SJCRH30 (cell line): ENCODE data around the gene USF3. TPM values are rescaled to one million over a fixed set of nuclear protein-coding genes. Genes with fewer than 3 reads are reported as not detected.

Experiments used
- DNase-seq, 2 experiments: peaks; one replicate each; pipeline ENCODE4 v3.0.0-alpha.2; 2015 to 2020
- H3K27ac ChIP-seq: fragments of 250-450 bp; sonication (Bioruptor Pico); 2 replicates; pipeline ENCODE4 v1.5.1; 2020; ENCODE audit warnings: mild to moderate bottlenecking, moderate library complexity
- H3K27me3 ChIP-seq: fragments of 250-450 bp; sonication (Bioruptor Pico); 2 replicates; pipeline ENCODE4 v1.5.1; 2020; ENCODE audit warnings: mild to moderate bottlenecking, moderate library complexity
- H3K36me3 ChIP-seq: fragments of 250-450 bp; sonication (Bioruptor Pico); 2 replicates; pipeline ENCODE4 v1.5.1; 2020; ENCODE audit warnings: mild to moderate bottlenecking, moderate library complexity
- H3K4me1 ChIP-seq: fragments of 250-450 bp; sonication (Bioruptor Pico); 2 replicates; pipeline ENCODE4 v1.5.1; 2020; ENCODE audit warnings: mild to moderate bottlenecking, moderate library complexity
- H3K4me3 ChIP-seq: fragments of 250-450 bp; sonication (Bioruptor Pico); 2 replicates; pipeline ENCODE4 v1.5.1; 2020; ENCODE audit warnings: mild to moderate bottlenecking, moderate library complexity
- H3K9me3 ChIP-seq: fragments of 250-450 bp; sonication (Bioruptor Pico); replicated peaks from 2 replicates; pipeline ENCODE4 v1.5.1; 2020; ENCODE audit warnings: mild to moderate bottlenecking, moderate library complexity
- total RNA-seq: library from RNA; depleted of rRNA; stranded (reverse); fragments of >200 nt; shearing (Covaris generic); gene quantifications from 2 replicates; pipeline ENCODE4 v1.2.3, GENCODE V29; 2014

USF3 gene
- total RNA-seq, 1 experiment from 2014 or later = 10.1 TPM

DNA sequence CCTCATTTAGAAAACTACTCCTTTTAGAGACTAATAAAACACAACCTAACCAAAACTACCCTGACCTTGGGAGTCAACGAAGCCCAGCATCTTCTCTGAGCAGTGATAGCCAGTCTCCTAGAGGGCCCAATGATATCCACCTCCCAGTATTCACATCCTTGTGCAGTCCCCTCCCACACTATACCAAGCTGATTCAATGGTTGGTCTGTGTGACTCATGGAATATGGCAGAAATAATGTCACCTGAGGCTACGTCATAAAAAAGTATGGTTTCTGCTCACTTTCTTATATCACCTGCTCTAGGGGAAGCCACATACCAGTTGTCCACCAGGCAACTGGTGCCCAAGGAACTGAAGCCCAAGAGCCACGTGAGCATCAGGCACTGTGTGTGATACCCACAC lies 21.4 kb upstream of the USF3 start:
- H3K4me1 ChIP-seq = no peaks in the 10 kb centered on the region
- DNase-seq = no peak
- H3K4me3 ChIP-seq = no peak overlapping the region
- H3K9me3 ChIP-seq = no peaks in the 10 kb centered on the region
- H3K36me3 ChIP-seq = peaks cover 34% of the 10 kb centered on the region
- no peaks in the 10 kb centered on the region for H3K27me3 ChIP-seq
- H3K27ac ChIP-seq = no peak overlapping the region

DNA sequence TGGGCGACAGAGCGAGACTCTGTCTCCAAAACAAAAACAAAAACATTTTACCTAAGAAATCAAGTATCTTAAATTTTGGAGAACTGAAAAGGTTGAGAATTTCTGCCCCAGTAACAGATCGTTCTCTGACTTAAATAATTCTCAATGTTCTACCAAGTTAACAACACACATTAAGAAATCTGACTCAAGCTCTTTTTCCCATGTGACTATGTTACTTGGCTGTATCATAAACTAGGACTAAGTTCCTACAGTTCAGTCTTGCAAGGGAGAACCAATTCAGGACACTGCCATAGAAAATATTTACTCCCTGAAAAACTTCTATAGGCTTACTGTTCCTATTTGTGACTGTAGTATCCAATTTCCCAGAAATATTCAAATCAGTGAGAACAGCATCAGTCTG lies 20.9 kb upstream of the USF3 start:
- Histone ChIP-seq H3K36me3 (peaks cover 30% of the 10 kb centered on the region), H3K4me1 (no peaks in the 10 kb centered on the region; the same call in 1 of the 2 replicates), H3K27ac (no peak overlapping the region), H3K4me3 (no peak overlapping the region), H3K27me3 (no peaks in the 10 kb centered on the region), H3K9me3 (no peaks in the 10 kb centered on the region)
- DNase-seq = no peak

DNA sequence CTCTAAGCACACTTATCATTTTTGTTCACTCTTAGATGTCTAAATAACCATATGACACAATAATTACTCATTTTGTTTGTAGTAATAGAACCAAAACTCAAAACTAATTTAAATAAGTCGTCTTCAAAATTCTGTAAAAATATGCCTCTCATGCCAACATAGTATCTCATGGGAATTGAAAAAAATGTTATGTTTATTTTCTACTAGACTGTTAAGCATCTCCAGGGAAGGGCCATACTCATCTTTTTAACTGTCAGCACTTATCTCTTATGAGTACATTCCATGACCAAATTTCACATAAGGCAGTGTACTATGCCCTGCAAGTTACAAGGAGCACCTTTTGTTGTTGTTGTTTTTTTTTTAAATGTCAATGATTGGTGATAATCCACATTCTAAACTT lies 18.3 kb upstream of the USF3 start:
- peaks cover 9% of the 10 kb centered on the region for H3K36me3 ChIP-seq
- no peak for DNase-seq
- H3K4me3 ChIP-seq = no peak overlapping the region
- no peaks in the 10 kb centered on the region for H3K9me3 ChIP-seq
- no peaks in the 10 kb centered on the region for H3K27me3 ChIP-seq
- no peak overlapping the region for H3K27ac ChIP-seq
- H3K4me1 ChIP-seq = no peaks in the 10 kb centered on the region; the same call in 1 of the 2 replicates

DNA sequence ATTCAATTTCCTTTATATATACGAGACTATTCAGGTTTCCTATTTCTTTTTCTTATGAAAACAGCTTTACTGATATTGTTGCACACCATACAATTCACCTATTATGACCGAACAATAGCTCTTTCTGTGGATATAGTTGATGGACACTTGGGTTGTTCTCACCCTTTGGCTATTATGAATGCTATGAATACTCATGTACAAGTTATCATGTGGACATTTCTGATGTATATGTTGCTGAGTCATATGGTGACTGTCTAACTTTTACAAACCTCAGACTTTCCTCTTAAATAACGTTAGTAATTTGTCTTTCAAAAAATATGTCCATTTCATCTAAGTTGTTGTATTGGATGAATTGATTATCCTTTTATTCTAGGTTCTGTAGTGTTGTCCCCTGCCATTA lies 15.7 kb upstream of the USF3 start:
- no peak for DNase-seq
- Histone ChIP-seq H3K36me3 (no peaks in the 10 kb centered on the region), H3K4me1 (no peaks in the 10 kb centered on the region; the same call in 1 of the 2 replicates), H3K27me3 (no peaks in the 10 kb centered on the region), H3K27ac (no peak overlapping the region), H3K4me3 (no peak overlapping the region), H3K9me3 (no peaks in the 10 kb centered on the region)

DNA sequence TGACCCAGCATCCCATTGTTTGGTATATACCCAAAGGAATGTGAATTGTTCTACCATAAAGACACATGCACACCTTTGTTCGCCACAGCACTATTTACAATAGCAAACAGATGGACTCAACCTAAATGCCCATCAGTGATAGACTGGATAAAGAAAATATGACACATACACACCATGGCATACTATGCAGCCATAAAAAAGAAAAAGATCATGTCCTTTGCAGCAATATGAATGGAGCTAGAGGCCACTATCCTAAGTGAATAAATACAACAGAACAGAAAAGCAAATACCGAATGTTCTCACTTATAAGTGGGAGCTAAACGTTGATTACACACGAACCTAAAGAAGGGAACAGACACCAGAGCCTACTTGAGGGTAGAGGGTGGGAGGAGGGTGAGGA lies 11.4 kb upstream of the USF3 start:
- Histone ChIP-seq H3K4me3 (no peak overlapping the region), H3K27me3 (no peaks in the 10 kb centered on the region), H3K36me3 (no peaks in the 10 kb centered on the region), H3K9me3 (no peaks in the 10 kb centered on the region), H3K4me1 (no peaks in the 10 kb centered on the region; the same call in 1 of the 2 replicates), H3K27ac (no peak overlapping the region)
- no peak for DNase-seq

DNA sequence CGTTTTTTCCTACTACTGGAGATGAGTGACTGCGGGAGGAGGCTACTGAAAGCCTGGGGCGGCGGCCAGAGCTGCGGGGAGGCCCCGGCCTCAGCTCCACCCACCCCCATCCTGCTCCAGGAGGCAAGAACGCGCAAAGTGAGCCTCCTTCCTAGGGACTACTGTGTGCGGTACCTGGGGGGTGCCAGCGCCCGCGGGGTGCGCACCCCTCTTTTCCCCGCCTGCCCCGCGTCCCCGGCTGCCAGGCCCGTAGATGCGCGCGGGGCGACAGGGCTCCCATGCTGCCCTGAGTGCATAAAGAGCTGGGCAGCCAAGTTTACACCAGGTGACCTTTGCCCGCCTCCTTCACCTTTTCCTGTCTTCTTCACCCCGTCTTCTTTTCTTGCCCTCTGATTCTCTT lies 2.5 kb upstream of the USF3 start:
- no peak overlapping the region for H3K27ac ChIP-seq
- H3K27me3 ChIP-seq = no peaks in the 10 kb centered on the region
- 0 out of 2 replicates have a peak, but pooled peaks cover 4% of the 10 kb centered on the region for H3K4me1 ChIP-seq
- no peaks in the 10 kb centered on the region for H3K9me3 ChIP-seq
- no peaks in the 10 kb centered on the region for H3K36me3 ChIP-seq
- DNase-seq = no peak
- no peak overlapping the region for H3K4me3 ChIP-seq

DNA sequence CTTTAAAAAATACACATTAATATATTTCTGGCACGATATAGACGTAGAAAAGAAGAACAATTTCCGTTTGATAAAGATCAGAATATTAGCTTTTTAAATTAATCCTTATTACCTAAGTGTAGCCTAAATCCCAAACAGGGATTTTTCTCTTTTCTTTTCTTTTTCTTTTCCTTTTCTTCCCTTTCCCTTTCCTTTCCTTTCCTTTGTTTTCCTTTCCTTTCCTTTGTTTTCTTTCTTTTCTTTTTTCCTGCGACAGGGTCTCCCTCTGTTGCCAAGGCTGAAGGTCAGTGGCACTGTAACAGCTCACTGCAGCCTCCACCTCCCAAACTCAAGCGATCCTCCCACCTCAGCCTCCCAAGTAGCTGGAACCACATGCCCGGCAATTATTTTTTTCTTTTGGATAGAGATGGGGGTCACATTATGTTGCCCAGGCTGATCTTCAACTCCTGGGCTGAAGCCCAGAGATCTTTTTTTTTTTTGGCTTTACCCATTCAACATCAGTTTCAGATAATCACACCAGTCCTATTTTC lies 1.8 kb upstream of the USF3 start:
- no peak overlapping the region for H3K27ac ChIP-seq
- H3K27me3 ChIP-seq = no peaks in the 10 kb centered on the region
- no peaks in the 10 kb centered on the region for H3K9me3 ChIP-seq
- no peak overlapping the region for H3K4me3 ChIP-seq
- no peak for DNase-seq
- H3K4me1 ChIP-seq = 0 out of 2 replicates have a peak, but pooled peaks cover 4% of the 10 kb centered on the region
- no peaks in the 10 kb centered on the region for H3K36me3 ChIP-seq

DNA sequence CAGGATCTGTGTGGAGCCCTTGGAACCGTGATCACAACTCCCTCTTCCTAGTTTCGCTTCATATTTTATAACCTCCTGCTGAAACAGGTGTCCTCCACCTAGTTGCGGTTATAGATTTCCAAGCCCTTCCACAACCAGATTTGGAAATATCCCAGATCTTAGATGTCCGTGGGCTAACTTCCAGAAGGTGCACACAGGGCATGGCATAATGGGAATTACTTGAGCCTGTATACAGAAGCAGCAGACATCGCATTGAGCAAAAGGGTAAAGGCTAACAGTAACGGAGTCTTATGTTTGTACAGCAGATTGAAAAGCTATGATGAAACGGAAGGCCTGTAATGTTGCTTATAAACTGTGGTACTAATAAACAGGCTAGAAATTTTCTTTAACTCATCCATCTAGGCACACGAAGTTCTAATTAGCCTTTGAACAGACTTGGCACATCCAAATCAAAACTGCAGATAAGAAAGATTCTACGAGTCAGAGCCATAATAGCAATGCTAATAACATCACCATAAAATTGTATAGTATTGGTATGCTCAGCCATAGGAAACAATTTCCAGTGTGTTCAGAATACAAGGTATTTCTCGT lies 1.2 kb upstream of the USF3 start:
- peak in 1 of 2 experiments; percentile 12 for DNase-seq
- H3K4me1 ChIP-seq = 0 out of 2 replicates have a peak, but pooled peaks cover 4% of the 10 kb centered on the region
- H3K36me3 ChIP-seq = no peaks in the 10 kb centered on the region
- peak overlapping the region; percentile 73 for H3K4me3 ChIP-seq
- no peaks in the 10 kb centered on the region for H3K27me3 ChIP-seq
- H3K27ac ChIP-seq = no peak overlapping the region
- H3K9me3 ChIP-seq = no peaks in the 10 kb centered on the region

DNA sequence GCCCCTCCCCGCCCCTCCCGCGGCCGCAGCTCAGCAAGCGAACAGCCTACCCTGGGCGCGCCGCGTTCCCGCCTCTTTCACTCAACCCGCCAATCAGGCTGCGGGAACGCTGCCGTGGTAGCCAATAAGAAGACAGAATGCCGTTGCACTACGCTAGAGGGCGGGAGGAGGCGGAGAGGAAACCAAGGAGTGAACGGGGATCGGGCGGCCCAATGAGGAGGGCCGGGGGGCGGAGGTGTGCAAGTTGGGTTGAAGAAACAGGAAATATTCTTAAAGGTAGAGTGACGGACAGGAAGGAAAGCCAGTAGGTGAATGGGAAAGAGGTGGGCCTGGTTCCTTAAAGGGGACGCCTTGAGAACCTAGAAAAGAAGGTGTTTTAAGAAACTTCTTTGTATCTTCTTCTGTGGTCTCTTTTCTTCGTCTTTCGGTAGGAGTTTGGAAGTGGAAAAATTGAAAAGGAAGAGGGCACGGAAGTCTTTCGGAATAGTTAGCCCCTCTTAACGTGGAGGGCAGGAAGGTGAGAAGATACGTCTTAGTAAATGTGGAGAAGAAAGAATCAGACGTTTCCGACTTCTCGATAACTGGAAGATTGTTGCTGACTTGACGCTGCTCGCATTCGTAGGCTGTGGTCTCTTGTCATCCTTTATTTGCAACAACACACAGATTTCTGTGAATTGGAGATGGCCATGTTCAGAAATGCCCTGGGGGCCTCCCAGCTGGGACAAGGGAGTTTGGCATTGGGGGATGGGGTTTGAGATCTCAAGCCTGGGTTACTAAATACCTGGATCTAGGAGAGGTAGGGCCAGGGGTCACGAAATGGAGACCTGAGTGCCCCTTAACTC lies 437 bp upstream of the USF3 start:
- no peaks in the 10 kb centered on the region for H3K9me3 ChIP-seq
- no peaks in the 10 kb centered on the region for H3K27me3 ChIP-seq
- 0 out of 2 replicates have a peak, but pooled peaks cover 4% of the 10 kb centered on the region for H3K4me1 ChIP-seq
- peak; percentile 99 for DNase-seq
- peak overlapping the region; percentile 14; the same call in 1 of the 2 replicates for H3K27ac ChIP-seq
- peak overlapping the region; percentile 99 for H3K4me3 ChIP-seq
- no peaks in the 10 kb centered on the region for H3K36me3 ChIP-seq

DNA sequence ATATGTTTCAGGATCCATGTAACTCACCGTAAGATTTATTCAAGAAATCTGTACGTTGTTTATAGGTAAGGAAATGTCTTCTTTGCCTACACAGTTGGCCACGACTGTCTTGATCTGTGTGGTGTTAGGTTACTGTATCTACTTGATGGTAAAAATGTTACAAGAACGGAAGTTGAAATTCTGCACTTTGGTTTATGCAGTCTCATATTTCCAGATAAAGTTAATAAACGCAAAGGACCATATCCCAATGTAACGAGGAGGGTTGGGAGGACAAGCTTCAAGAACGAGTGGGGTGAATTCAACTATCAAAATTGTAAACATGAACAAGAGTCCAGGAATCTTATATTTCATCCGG lies 1.0 kb downstream of the USF3 start:
- Histone ChIP-seq H3K4me3 (peak overlapping the region; percentile 99), H3K27ac (peak overlapping the region; percentile 69), H3K36me3 (no peaks in the 10 kb centered on the region), H3K9me3 (no peaks in the 10 kb centered on the region), H3K27me3 (no peaks in the 10 kb centered on the region), H3K4me1 (0 out of 2 replicates have a peak, but pooled peaks cover 4% of the 10 kb centered on the region)
- no peak for DNase-seq

DNA sequence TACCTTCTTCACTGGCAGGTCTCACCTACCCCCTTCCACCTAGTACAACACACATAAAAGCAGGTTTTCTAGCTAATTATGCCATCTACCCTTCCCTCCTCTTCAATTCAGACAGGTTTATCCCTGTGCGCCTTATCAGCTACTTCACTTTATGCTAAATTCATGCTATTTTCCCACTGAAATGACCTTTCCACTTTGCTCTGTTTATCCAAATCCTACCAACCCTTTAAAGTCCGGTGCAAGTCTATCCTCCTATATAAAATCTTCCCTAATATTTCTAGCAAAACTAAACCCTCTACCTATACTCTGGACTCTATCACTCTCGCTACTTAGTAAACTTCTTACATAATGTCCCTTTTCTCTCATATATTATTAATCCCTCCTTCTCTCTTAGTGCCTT lies 6.0 kb downstream of the USF3 start:
- 0 out of 2 replicates have a peak, but pooled peaks cover 4% of the 10 kb centered on the region for H3K4me1 ChIP-seq
- H3K36me3 ChIP-seq = no peaks in the 10 kb centered on the region; the same call in 1 of the 2 replicates
- H3K9me3 ChIP-seq = no peaks in the 10 kb centered on the region; the same call in 1 of the 2 replicates
- H3K4me3 ChIP-seq = no peak overlapping the region
- no peaks in the 10 kb centered on the region for H3K27me3 ChIP-seq
- DNase-seq = no peak
- no peak overlapping the region for H3K27ac ChIP-seq

DNA sequence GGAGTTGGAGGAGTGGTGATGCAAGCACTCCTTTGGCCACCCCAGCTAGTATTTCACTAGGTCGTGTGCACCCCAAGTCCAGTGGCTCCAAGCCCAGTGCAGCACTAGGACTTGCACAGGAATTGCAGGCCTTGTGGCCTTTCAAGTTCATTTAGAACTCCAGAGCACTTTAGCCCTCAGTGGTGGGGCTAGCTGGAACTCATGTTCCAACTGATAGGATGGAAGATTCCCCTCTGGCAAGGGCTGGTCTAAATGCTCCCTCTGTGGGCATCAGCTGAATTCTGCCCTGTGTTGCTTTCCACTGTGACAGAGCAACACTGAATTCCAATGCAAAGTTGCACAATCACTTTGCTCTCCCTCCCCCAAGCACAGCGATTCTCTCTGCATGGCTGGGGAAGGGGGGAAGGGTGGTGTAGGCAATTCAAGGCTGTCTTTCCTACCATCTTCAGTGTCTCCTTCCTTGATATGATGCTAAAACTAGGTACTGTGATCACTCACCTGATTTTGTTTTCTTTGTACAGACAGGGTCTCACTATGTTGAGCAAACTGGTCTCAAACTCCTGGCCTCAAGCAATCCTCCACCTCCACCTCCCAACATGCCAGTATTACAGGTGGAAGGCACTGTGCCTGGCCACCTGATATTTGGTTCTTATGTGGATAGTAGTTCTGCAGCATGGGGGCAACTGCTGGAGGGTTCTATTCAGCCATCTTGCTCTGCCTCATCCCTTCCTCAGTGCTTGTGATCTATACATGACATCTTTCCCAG lies 10.3 kb downstream of the USF3 start:
- Histone ChIP-seq H3K27ac (no peak overlapping the region), H3K4me1 (no peaks in the 10 kb centered on the region)
- no peak for DNase-seq

DNA sequence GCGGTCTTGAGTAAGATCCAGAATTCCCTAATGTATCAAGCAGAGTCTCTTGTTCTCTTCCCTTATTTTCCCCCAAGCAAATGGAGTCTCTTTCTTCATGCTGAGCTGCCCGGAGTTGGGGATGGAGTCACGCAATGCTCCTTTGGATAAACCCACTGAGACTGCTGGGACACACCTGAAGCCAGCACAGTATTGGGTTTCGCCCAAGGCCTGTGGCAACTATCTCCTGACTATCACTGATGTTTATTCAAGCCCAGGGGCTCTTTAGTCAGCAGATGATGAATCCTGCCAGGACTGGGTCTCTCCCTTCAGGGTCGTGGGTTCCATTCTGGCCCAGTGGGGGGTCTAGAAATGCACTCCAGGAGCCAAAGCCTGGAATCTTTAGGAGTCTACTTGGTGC lies 11.3 kb downstream of the USF3 start:
- no peak overlapping the region for H3K4me3 ChIP-seq
- no peaks in the 10 kb centered on the region for H3K27me3 ChIP-seq
- H3K9me3 ChIP-seq = peaks cover 4% of the 10 kb centered on the region; the same call in 1 of the 2 replicates
- peaks cover 4% of the 10 kb centered on the region; the same call in 1 of the 2 replicates for H3K36me3 ChIP-seq
- H3K27ac ChIP-seq = no peak overlapping the region
- H3K4me1 ChIP-seq = no peaks in the 10 kb centered on the region
- DNase-seq = no peak

More for the DNA sequence above, 10.3 kb downstream of the USF3 start:
- peaks cover 4% of the 10 kb centered on the region; the same call in 1 of the 2 replicates for H3K9me3 ChIP-seq
- H3K36me3 ChIP-seq = peaks cover 4% of the 10 kb centered on the region; the same call in 1 of the 2 replicates
- no peak overlapping the region for H3K4me3 ChIP-seq
- H3K27me3 ChIP-seq = no peaks in the 10 kb centered on the region

DNA sequence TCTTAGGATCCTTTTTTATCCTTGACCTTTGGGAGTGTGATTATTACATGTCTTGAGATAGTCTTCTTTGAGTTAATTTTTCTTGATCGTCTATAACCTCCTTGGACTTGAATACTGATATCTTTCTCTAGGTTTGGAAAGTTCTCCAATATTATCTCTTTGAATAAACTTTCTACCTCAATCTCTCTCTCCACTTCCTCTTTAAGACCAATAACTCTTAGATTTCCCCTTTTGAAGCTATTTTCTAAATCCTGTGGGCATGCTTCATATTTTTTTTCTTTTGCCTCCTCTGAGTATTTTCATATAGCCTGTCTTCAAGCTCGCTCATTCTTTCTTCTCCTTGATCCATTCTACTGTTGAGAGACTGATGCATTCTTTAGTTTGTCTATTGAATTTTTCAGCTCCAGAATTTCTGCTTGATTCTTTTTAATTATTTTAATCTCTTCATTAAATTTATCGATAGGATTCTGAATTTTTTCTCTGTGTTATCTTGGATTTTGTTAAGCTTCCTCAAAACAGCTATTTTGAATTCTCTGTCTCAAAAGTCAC lies 12.1 kb downstream of the USF3 start:
- H3K27ac ChIP-seq = no peak overlapping the region
- H3K27me3 ChIP-seq = no peaks in the 10 kb centered on the region
- peaks cover 4% of the 10 kb centered on the region; the same call in 1 of the 2 replicates for H3K9me3 ChIP-seq
- H3K36me3 ChIP-seq = peaks cover 4% of the 10 kb centered on the region; the same call in 1 of the 2 replicates
- no peaks in the 10 kb centered on the region for H3K4me1 ChIP-seq
- no peak for DNase-seq
- H3K4me3 ChIP-seq = no peak overlapping the region
